ENCODE results near the gene DHRSX.

DNA sequence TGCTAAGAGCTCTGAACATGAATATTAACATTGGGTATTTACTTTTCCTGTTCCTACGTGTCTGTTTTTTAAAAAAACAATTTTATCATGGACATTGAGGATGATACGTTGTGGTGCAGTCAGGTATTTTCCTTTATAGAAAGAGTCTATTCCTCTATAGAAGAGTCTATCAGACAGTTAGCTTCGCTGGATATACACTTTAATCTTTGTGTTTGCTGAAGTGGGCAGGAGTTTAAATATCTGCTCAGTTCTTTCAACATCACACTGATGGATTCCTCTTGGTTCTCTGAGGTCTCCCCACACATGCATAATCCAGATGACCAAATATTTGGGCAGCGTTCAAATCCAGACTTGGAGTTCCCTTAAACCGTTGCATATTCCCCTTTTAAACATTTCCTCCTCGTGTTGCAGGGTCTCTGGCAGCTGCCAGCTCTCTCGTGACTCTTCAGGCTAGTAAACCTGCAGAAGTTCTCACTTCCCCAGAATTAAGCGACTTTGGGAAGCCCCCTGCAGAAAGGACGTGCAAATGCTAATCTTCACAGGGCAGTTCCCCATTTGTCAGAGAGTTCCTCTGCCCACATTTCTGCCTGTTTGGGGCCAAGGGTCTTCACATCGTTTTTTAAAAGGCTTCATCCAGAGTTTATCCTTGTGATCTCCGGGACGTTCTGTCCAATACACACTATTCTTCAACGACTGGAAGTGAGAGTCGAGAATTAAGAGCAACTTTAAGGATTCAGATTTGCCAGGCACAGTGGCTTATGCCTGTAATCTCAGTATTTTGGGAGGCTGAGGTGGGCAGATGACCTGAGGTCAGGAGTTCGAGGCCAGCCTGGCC lies 20.5 kb upstream of the DHRSX start:
- no peak for TF ChIP-seq GATA2 (IDR thresholded peaks at IDR 0.05; ENCODE audit: low read depth, low read length)
- TF ChIP-seq GATA3 (IDR thresholded peaks at IDR 0.05; ENCODE audit: low read depth, low read length): no peak

Data from SH-SY5Y (cell line).